OCI-M2 (cell line): ENCODE measurements around the gene RNF11.

Experiments
- DNase-seq: peaks from one replicate; lab custom pipeline; 2025; ENCODE audit not compliant: unreplicated experiment; lab: John Stamatoyannopoulos, UW

Gene RNF11

GRCh38 chr1:51311826-51312225, 75.8 kb downstream of the RNF11 start:
- no peak for DNase-seq

- DNase-seq: no peak
Observed at GRCh38 chr1:51312718-51313117, 76.6 kb downstream of the RNF11 start.

GRCh38 chr1:51313268-51313852, 77.3 kb downstream of the RNF11 start:
- DNase-seq: no peak

- no peak for DNase-seq
Observed at GRCh38 chr1:51313961-51314777, 78.1 kb downstream of the RNF11 start.

DNA sequence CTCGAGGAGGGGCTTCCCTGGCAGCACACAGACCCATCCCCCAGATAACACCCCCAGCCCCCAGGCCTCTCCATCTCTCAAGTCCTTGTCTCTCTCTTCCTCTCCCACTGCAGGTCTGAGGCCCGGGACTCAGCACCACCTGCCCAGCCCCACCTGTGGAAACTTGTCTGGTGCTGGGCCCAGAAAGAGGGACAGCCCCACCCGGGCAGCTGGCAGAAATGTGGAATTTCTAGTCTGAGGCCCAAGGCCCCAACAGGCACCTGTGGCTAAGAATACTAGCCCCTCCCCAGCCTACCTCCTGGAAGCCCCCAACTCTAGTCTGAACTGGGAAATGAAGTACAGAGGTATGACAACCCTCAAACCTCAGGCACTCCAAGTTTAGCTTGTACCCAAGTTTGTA, 78.9 kb downstream of the RNF11 start:
- DNase-seq: no peak

DNA sequence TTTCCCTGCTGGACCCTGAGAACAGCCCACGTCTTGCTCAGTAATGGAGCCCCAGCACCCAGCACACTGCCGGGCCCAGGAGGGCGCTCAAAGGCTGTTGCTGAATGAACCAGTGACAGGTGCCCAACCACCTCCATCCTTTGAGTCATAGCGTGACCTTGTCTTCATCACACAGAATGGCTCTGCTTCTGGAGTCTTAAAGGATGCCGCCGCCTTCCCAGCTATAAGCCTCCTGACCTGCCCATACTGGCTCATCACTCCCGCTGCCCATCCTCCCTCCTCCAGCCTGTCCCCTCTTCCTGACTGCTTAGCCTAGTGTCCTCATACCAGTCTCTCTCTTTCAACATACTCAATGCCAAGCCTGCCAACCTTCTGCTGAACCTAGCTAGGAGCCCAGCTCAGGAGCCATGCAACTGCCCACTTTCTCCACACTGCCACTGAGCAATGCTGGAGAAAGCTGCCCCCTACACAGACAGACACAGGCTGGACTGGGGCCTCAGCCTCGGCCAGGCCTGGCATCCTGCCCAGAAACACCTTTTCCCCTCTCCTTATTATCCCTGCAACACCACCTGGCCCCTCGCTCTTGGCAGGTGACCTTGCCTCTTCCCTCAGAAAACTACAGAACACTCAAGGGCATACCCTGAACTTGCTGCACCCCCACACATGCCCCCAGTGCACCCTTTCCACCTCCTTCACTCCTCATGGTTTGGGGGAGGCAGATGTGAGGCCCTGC, 80.2 kb downstream of the RNF11 start:
- no peak for DNase-seq

DNA sequence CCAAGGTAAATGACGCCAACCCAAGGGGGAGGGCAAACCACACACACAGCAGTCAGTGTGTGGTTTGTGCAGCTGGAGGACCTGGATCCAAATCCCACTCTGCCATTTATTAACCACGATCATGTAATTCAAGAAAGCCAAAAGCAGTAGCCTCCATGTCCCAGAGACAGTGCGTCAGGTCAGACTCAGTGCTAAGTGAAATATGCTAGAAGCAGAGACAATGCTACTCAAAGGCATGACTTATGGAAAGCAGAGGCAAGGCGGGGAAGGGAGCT, 80.7 kb downstream of the RNF11 start:
- DNase-seq: no peak

DNA sequence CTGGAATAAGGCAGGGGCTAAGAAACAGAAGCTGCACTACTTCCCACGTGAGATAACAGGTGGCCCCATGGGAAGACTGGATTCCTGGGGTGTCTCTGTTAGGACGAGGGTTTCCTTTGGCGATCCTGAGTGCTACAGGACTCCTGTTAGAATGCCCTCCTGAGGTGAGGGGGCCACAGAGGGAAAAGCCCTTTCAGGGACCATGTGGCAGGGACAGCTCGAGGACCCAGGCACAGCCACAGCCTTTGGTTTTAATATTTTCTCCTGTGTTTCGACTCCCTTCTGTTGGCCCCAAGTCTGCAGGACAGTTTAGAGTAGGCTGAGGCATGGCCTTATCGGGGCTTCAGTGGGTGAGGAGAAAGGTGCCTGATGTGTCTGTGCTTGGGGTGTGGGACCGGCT, 81.7 kb downstream of the RNF11 start:
- DNase-seq: no peak

DNA sequence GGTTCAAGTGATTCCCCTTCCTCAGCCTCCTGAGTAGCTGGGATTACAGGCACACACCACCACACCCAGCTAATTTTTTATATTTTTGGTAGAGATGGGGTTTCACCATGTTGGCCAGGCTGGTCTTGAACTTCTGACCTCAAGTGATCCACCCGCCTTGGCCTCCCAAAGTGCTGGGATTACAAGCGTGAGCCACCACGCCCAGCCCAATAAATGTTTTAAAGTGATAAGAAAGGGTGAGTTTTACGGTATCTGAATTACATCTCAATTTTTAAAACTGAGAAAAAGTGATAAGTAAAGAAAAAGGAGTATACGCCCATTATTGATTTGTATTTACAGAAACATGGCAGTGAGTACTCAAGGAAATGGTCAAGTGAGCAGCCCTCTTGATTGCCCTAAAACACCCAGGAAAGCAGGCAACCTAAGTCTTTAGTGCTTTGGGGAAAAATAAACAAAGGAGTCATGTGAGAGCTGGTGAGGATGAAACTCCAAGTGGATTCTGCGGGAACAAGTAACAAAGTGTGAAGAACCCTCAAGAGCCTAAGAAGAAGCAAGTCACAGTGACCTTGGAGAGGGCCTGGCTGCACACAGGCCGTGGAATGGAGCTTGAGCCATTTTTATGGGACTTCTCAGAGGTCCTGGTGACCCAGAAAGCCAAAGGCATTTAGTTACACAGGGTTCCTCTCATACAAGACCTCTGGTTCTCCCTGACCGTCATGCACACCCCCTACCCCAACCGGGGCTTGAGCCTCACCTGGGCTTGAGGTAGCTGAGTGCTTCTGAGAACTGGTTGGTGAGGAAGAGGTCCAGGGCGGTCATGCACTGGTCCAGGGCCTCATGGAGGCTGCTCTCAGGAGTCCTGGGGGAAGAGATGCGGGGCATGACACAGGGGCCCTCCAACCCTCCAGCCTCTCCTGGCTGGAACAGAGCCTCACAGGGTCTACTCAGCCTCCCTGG, 85.2 kb downstream of the RNF11 start:
- DNase-seq: no peak

DNA sequence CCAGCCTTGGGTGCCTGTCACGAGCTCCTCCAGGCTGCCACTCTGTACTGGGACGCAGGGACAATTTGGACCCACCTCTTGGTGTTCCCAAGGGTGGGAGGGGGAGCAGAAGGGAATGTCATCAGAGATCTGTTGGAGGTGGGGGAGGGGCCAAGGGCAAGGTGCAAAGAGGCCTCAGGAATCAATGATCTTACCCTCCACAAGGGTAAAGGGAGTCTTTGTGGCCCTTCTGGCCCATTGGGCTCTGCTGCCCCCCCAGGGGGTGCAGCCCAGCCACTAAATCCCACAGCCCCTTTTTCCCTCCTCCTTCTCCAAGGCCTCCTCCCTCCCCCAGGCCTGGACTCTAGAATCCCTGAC, 85.8 kb downstream of the RNF11 start:
- no peak for DNase-seq

- DNase-seq: no peak
Observed at GRCh38 chr1:51322417-51323101, 86.5 kb downstream of the RNF11 start.
